Right atrium auricular region (tissue), 2 donors: ENCODE data around the gene SH3BGRL2. TPM values are rescaled to one million over a fixed set of nuclear protein-coding genes. Genes with fewer than 3 reads are reported as not detected.
"Not testable (repeated sequence)": the region's sequence is repeated elsewhere in the genome, so short reads cannot be mapped to it uniquely, and the experiment has no call there.

Source experiments
- DNase-seq: peaks from one replicate; pipeline ENCODE4 v3.0.0-alpha.2; 2019; ENCODE audit warnings: low spot score
- H3K27ac ChIP-seq, 2 donors: fragments of 200-600 bp; sonication (generic); 1 replicate in 1 of 2; 2 replicates in 1 of 2; pipeline ENCODE4 v1.5.1; 2016 to 2019
- H3K27me3 ChIP-seq, 2 donors: fragments of 200-600 bp; sonication (generic); one replicate each; pipeline versions ENCODE4 v1.5.1 to v1.6.0; 2017 to 2019
- H3K36me3 ChIP-seq: fragments of 200-600 bp; sonication (generic); one replicate; pipeline ENCODE4 v1.5.1; 2016
- H3K4me1 ChIP-seq, 2 donors: fragments of 200-600 bp; sonication (generic); one replicate each; pipeline versions ENCODE4 v1.5.1 to v1.6.0; 2017 to 2019
- H3K4me3 ChIP-seq, 2 donors: fragments of 200-600 bp; sonication (generic); 1 replicate in 1 of 2; 2 replicates in 1 of 2; pipeline ENCODE4 v1.5.1; 2017 to 2019; ENCODE audit warnings: mild to moderate bottlenecking in 1 of 2, moderate library complexity in 1 of 2
- H3K9me3 ChIP-seq, 2 donors: fragments of 200-600 bp; sonication (generic); one replicate each; pipeline ENCODE4 v1.5.1; 2019
- CTCF ChIP-seq, 2 donors: fragments of 200-600 bp; sonication (generic); IDR thresholded peaks; one replicate each; pipeline ENCODE4 v1.5.1; 2019; ENCODE audit warnings: antibody characterized with exemption in 2 of 2
- total RNA-seq, 2 donors: library from RNA; depleted of rRNA; stranded (reverse); fragments of >200 nt; gene quantifications; one replicate each; pipeline ENCODE4 v1.1.0, GENCODE V29; 2016

Gene SH3BGRL2
- total RNA-seq, 2 donors from 2014 or later: 9.6 to 15.5 TPM

- Histone ChIP-seq H3K9me3 (no peaks in the 10 kb centered on the region), H3K27ac (no peak overlapping the region), H3K27me3 (no peaks in the 10 kb centered on the region), H3K4me1 (no peaks in the 10 kb centered on the region), H3K36me3 (no peaks in the 10 kb centered on the region), H3K4me3 (no peak overlapping the region)
- no peak for TF ChIP-seq CTCF (IDR thresholded peaks at IDR 0.05)
- DNase-seq: no peak
Measured at GRCh38 chr6:79731471-79731870, 100.3 kb downstream of the SH3BGRL2 start.

GRCh38 chr6:79733388-79733787 lies 102.3 kb downstream of the SH3BGRL2 start:
- no peak for TF ChIP-seq CTCF (IDR thresholded peaks at IDR 0.05)
- no peak overlapping the region for H3K27ac ChIP-seq
- no peaks in the 10 kb centered on the region for H3K4me1 ChIP-seq
- H3K9me3 ChIP-seq: no peaks in the 10 kb centered on the region
- no peak for DNase-seq
- H3K27me3 ChIP-seq: no peaks in the 10 kb centered on the region
- no peaks in the 10 kb centered on the region for H3K36me3 ChIP-seq
- H3K4me3 ChIP-seq: no peak overlapping the region

- Histone ChIP-seq H3K36me3 (no peaks in the 10 kb centered on the region), H3K4me1 (no peaks in the 10 kb centered on the region), H3K27ac (no peak overlapping the region), H3K4me3 (no peak overlapping the region), H3K27me3 (no peaks in the 10 kb centered on the region), H3K9me3 (no peaks in the 10 kb centered on the region)
- DNase-seq: no peak
- no peak for TF ChIP-seq CTCF (IDR thresholded peaks at IDR 0.05)
Measured at GRCh38 chr6:79734374-79734773, 103.2 kb downstream of the SH3BGRL2 start.

GRCh38 chr6:79735183-79735582 lies 104.1 kb downstream of the SH3BGRL2 start:
- Histone ChIP-seq H3K9me3 (no peaks in the 10 kb centered on the region), H3K4me1 (no peaks in the 10 kb centered on the region), H3K27me3 (no peaks in the 10 kb centered on the region), H3K27ac (no peak overlapping the region), H3K36me3 (no peaks in the 10 kb centered on the region), H3K4me3 (no peak overlapping the region)
- TF ChIP-seq CTCF (IDR thresholded peaks at IDR 0.05): no peak
- DNase-seq: no peak

GRCh38 chr6:79737172-79737571 lies 106.0 kb downstream of the SH3BGRL2 start:
- Histone ChIP-seq H3K36me3 (no peaks in the 10 kb centered on the region), H3K27ac (no peak overlapping the region), H3K4me3 (peak overlapping the region in 1 of 2 donors; percentile 2), H3K9me3 (no peaks in the 10 kb centered on the region), H3K27me3 (no peaks in the 10 kb centered on the region), H3K4me1 (no peaks in the 10 kb centered on the region)
- DNase-seq: no peak
- no peak for TF ChIP-seq CTCF (IDR thresholded peaks at IDR 0.05)

GRCh38 chr6:79742030-79742429 lies 110.9 kb downstream of the SH3BGRL2 start:
- H3K36me3 ChIP-seq: no peaks in the 10 kb centered on the region
- H3K27me3 ChIP-seq: no peaks in the 10 kb centered on the region
- no peak for DNase-seq
- peaks cover 0 to 7% of the 10 kb centered on the region in 2 donors for H3K9me3 ChIP-seq
- no peaks in the 10 kb centered on the region for H3K4me1 ChIP-seq
- H3K27ac ChIP-seq: no peak overlapping the region
- TF ChIP-seq CTCF (IDR thresholded peaks at IDR 0.05): no peak
- H3K4me3 ChIP-seq: no peak overlapping the region

- not testable (repeated sequence) for H3K4me1 ChIP-seq, H3K4me3 ChIP-seq, DNase-seq, H3K9me3 ChIP-seq, H3K36me3 ChIP-seq, H3K27me3 ChIP-seq, H3K27ac ChIP-seq
Measured at GRCh38 chr6:79745282-79745681, 114.2 kb downstream of the SH3BGRL2 start.

GRCh38 chr6:79746325-79746724 lies 115.2 kb downstream of the SH3BGRL2 start:
- H3K4me3 ChIP-seq, H3K4me1 ChIP-seq, DNase-seq, H3K27me3 ChIP-seq, H3K36me3 ChIP-seq, H3K9me3 ChIP-seq, H3K27ac ChIP-seq: not testable (repeated sequence)
